Dedifferentiated amniotic fluid mesenchymal stem cell (primary cell): ENCODE results near the gene ATP13A4.

ENCODE experiments used
- DNase-seq: peaks from one replicate; pipeline ENCODE4 v3.0.0-alpha.2; 2016; ENCODE audit errors: extremely low spot score

The ATP13A4 gene

DNA sequence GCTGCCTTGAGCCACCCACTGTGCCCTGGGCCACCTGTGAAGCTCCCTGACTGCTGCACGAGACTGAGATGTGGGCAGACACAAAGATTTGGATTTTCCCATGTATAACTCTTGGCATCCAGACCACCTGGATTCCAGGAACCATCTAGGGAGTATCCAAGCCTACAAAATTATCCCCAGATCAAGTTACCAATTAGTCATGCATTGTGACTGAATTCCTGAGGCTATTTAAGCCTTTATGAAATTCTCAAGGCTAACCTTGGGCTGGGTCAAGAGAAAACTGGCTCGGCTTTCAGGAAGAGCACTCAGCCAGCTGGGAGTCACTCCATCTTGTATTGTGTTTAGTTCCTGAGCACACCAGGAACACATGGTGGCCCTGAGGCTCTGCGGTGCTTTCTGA lies 162.8 kb downstream of the ATP13A4 start:
- DNase-seq = no peak

DNA sequence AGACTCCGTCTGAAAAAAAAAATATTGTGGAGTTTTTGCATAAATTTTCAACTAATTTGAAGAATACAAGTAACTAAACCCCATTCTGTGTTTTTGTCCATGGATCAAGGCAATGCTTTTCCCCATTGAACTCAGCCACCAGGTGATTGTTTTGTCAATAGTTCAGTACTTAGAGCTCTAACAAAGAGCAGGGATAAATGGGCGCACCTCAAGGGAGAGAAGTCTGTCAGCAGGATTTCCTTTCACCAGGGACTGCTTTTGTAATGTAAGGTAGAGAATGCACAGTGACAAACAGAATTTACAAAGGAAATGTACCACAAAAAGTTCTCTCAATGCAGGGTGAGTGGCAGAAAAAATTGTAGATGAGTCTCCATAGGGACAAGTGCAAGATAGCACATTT lies 165.4 kb downstream of the ATP13A4 start:
- DNase-seq = no peak

- DNase-seq = no peak
These were observed 166.3 kb downstream of the ATP13A4 start for GRCh38 chr3:193388361-193388760.

DNA sequence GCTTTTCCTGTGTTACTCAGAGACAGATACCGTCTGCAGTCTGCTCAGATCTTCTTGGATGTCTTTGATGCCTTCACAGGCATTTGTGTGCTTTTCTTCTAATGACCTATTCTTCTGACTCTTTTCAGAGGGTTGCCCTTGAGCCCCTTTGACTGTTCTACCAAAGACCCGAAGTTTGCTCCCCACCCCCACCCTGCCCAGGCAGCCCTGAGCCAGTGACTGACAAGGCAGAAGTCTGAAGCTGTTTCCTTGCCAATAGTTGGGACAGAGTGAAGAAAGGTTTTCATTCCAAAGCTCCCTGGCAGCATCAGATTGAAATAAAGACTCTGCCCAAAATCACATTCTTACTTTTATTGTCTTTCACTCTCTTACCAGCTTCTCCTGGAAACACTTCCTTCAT lies 167.1 kb downstream of the ATP13A4 start:
- DNase-seq = no peak

GRCh38 chr3:193378706-193379105 lies 176.0 kb downstream of the ATP13A4 start, which contains the start of gene ATP13A5:
Gene ATP13A5, minus strand, starts transcription at chr3:193378753. Its CDS starts 28 bp downstream, at chr3:193378725.
- no peak for DNase-seq

- DNase-seq = no peak
These were observed 177.1 kb downstream of the ATP13A4 start for GRCh38 chr3:193377591-193377990.

GRCh38 chr3:193375614-193376013 lies 179.1 kb downstream of the ATP13A4 start:
- no peak for DNase-seq

DNA sequence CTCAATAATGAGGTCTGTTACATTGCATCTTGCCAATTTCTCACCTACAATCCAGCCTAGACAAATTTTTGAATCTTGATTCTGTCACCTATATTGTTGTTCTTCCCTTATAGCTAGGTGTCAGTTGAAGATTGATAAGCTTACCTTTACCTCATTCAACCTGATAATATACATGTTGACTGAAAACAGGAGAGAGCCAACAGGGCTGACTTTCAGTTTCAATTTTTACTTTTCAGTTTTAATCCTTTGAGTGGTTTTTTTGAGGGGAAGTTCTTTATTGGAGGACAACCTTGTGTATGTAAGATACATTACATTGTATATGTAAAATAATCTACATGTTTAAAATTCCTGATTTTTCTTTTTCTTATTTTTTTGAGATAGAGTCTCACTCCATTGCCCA lies 181.9 kb downstream of the ATP13A4 start:
- no peak for DNase-seq

GRCh38 chr3:193367868-193368267 lies 186.8 kb downstream of the ATP13A4 start:
- DNase-seq = no peak

DNA sequence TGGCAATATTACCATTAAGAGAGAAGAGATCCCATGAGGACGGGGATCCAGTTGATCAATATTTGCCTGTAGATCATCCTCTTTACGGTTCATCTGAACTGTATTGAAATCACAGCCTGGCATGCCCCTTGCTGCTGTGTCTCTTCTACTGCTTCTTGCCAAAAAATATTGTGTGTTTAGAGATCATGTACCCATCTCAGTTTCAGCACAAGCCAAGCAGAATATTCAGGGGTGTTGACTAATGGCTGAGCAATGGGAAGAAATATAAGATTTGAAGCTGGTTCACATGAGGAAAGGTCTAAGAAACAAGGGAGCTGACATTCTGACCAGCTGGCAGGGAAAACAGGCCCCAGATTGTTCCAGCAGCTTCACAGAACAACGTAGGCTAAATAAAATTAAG lies 197.4 kb downstream of the ATP13A4 start:
- DNase-seq = no peak

DNA sequence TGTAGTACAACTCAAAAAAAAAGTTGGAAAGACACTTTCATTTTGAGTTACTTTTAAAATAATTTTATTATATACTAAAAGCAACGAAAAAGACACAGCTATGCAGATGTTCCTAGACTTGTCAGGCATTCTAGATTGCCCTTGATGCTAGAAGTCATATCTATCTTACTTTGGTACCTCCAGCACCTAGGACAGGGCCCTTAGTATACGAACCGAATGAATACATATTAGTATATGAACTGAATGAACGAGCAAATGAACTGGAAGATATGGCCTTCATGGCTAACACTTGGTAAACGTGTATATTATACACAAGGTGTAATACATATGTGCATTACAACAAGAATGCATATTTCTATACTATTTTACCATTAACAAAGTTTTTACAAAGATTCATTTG lies 200.3 kb downstream of the ATP13A4 start:
- no peak for DNase-seq
